NAMALWA (cell line): Measurements from ENCODE around the gene COL27A1.
A peak's percentile ranks its signal among the peaks of the same experiment; 100 is the strongest.

Experiments used
- DNase-seq: peaks from one replicate; pipeline ENCODE4 v3.0.0-alpha.2; 2015; ENCODE audit warnings: low spot score

The COL27A1 gene

GRCh38 chr9:114287763-114288192 lies 132.4 kb downstream of the COL27A1 start:
- no peak for DNase-seq

- DNase-seq, result no peak
Observed at GRCh38 chr9:114288193-114289091, 133.1 kb downstream of the COL27A1 start.

GRCh38 chr9:114289106-114289505 lies 133.8 kb downstream of the COL27A1 start:
- no peak for DNase-seq

GRCh38 chr9:114289571-114290481 lies 134.5 kb downstream of the COL27A1 start:
- DNase-seq, result no peak

- DNase-seq, result no peak
Observed at GRCh38 chr9:114290561-114290986, 135.2 kb downstream of the COL27A1 start.

GRCh38 chr9:114291064-114291474 lies 135.7 kb downstream of the COL27A1 start:
- peak; percentile 75 for DNase-seq

- DNase-seq, result no peak
Observed at GRCh38 chr9:114291886-114292590, 136.7 kb downstream of the COL27A1 start.

GRCh38 chr9:114294664-114295063 lies 139.3 kb downstream of the COL27A1 start:
- no peak for DNase-seq

- DNase-seq, result no peak
Observed at GRCh38 chr9:114296338-114296737, 141.0 kb downstream of the COL27A1 start.

- DNase-seq, result no peak
Observed at GRCh38 chr9:114299286-114300152, 144.2 kb downstream of the COL27A1 start.

- no peak for DNase-seq
Observed at GRCh38 chr9:114300153-114300845, 145.0 kb downstream of the COL27A1 start.

- DNase-seq, result no peak
Observed at GRCh38 chr9:114300846-114301797, 145.8 kb downstream of the COL27A1 start.

GRCh38 chr9:114301798-114302565 lies 146.6 kb downstream of the COL27A1 start:
- no peak for DNase-seq

- no peak for DNase-seq
Observed at GRCh38 chr9:114302727-114303126, 147.4 kb downstream of the COL27A1 start.

GRCh38 chr9:114303571-114303970 lies 148.2 kb downstream of the COL27A1 start:
- no peak for DNase-seq

- no peak for DNase-seq
Observed at GRCh38 chr9:114303977-114304376, 148.6 kb downstream of the COL27A1 start.

GRCh38 chr9:114304416-114305188 lies 149.3 kb downstream of the COL27A1 start:
- no peak for DNase-seq

GRCh38 chr9:114307899-114308267 lies 152.5 kb downstream of the COL27A1 start:
- no peak for DNase-seq
